ENCODE data around the gene CDC5L. TPM values are rescaled to one million over a fixed set of nuclear protein-coding genes. Genes with fewer than 3 reads are reported as not detected.
A peak's percentile ranks its signal among the peaks of the same experiment; 100 is the strongest.

The CDC5L gene
- total RNA-seq, 1 experiment from 2014 or later: 24.6 TPM

DNA sequence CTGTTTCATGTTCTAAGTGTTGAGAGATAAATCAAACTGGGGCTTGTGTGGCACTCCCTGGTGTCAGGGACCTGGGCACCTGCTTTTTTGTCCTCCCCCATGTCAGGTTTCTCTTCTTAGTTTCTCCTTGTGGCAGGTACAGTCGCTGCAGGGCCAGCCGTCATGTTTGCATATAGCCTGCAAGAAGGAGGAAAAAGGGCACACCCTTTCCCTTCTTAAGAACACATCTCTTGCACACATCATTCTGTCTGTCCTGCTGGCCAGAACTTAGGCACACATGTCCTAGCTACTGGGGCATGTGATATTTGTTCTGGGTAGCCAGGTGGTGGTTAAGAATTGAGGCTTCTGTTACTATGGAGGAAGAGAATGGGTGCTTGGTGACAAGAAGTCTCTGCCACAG lies 27.9 kb downstream of the CDC5L start:
- peaks cover 2 to 20% of the 10 kb centered on the region in 2 experiments; a peak in 2 of 4 replicates for H3K4me1 ChIP-seq (ENCODE audit: control insufficient read depth in 1 of 2, insufficient read depth in 2 of 2, low read length in 2 of 2)
- H3K9ac ChIP-seq (ENCODE audit: low read length): no peak overlapping the region
- no peaks in the 10 kb centered on the region for H3K9me2 ChIP-seq (ENCODE audit: insufficient read depth)
- TF ChIP-seq, protein P1, sequence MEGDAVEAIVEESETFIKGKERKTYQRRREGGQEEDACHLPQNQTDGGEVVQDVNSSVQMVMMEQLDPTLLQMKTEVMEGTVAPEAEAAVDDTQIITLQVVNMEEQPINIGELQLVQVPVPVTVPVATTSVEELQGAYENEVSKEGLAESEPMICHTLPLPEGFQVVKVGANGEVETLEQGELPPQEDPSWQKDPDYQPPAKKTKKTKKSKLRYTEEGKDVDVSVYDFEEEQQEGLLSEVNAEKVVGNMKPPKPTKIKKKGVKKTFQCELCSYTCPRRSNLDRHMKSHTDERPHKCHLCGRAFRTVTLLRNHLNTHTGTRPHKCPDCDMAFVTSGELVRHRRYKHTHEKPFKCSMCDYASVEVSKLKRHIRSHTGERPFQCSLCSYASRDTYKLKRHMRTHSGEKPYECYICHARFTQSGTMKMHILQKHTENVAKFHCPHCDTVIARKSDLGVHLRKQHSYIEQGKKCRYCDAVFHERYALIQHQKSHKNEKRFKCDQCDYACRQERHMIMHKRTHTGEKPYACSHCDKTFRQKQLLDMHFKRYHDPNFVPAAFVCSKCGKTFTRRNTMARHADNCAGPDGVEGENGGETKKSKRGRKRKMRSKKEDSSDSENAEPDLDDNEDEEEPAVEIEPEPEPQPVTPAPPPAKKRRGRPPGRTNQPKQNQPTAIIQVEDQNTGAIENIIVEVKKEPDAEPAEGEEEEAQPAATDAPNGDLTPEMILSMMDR (IDR thresholded peaks at IDR 0.05 in 2 of 3, conservative IDR thresholded peaks at IDR 0.05 in 1 of 3; ENCODE audit: borderline replicate concordance in 1 of 3, insufficient read depth in 1 of 3, low read depth in 2 of 3, low read length in 2 of 3): peak in 2 of 3 experiments; percentile 7 to 18; a peak in 1 of 6 replicates
- TF ChIP-seq SIN3A (IDR thresholded peaks at IDR 0.05; ENCODE audit: low read depth) (no peak), ZNF274 (IDR thresholded peaks at IDR 0.05; ENCODE audit: low read depth, low read length) (no peak), SRF (IDR thresholded peaks at IDR 0.05; ENCODE audit: low read depth) (no peak)
- TF ChIP-seq, protein P2, sequence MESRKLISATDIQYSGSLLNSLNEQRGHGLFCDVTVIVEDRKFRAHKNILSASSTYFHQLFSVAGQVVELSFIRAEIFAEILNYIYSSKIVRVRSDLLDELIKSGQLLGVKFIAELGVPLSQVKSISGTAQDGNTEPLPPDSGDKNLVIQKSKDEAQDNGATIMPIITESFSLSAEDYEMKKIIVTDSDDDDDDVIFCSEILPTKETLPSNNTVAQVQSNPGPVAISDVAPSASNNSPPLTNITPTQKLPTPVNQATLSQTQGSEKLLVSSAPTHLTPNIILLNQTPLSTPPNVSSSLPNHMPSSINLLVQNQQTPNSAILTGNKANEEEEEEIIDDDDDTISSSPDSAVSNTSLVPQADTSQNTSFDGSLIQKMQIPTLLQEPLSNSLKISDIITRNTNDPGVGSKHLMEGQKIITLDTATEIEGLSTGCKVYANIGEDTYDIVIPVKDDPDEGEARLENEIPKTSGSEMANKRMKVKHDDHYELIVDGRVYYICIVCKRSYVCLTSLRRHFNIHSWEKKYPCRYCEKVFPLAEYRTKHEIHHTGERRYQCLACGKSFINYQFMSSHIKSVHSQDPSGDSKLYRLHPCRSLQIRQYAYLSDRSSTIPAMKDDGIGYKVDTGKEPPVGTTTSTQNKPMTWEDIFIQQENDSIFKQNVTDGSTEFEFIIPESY (IDR thresholded peaks at IDR 0.05; ENCODE audit: extremely low read depth, insufficient replicate concordance, low read length): no peak
- H4K20me1 ChIP-seq (ENCODE audit: insufficient read depth): peaks cover 6% of the 10 kb centered on the region; the same call in 1 of the 2 replicates
- no peak overlapping the region; the same call in 1 of the 2 replicates for H3K4me2 ChIP-seq (ENCODE audit: low read length)
- H2AFZ ChIP-seq (ENCODE audit: low read depth, low read length, poor library complexity, severe bottlenecking): no peak overlapping the region
- no TSS peak for BruUV-seq (replicated peaks)
- CTCF ChIA-PET: no interaction called here
- H3K9me3 ChIP-seq (ENCODE audit: control insufficient read depth in 1 of 2, insufficient read depth in 1 of 2, low read depth in 1 of 2, low read length in 2 of 2): no peaks in the 10 kb centered on the region
- ATAC-seq (peak; percentile 64; the same call in 1 of the 2 replicates), DNase-seq (ENCODE audit: low read depth, low spot score) (no peak)
- H3K79me2 ChIP-seq (ENCODE audit: insufficient read depth, low read length): peaks cover 71% of the 10 kb centered on the region
- H3K27me3 ChIP-seq (ENCODE audit: insufficient read depth, low read length): no peaks in the 10 kb centered on the region
- intact Hi-C loops (cut with micrococcal nuclease): no loop called here
- no peak overlapping the region for H3K4me3 ChIP-seq (replicated peaks in 1 of 2; ENCODE audit: low read depth in 1 of 2, low read length in 2 of 2)
- H3K27ac ChIP-seq (ENCODE audit: low read depth, low read length): no peak overlapping the region
- peaks cover 8 to 24% of the 10 kb centered on the region in 2 experiments; a peak in 3 of 4 replicates for H3K36me3 ChIP-seq (ENCODE audit: control insufficient read depth in 1 of 2, insufficient read depth in 2 of 2, low read length in 2 of 2)
- RAD21 ChIA-PET (ENCODE audit: low non-redundant PET in 1 of 2, low total read pairs in 2 of 2, uncharacterized antibody in 2 of 2, unreplicated experiment in 2 of 2): no interaction called here
- POLR2A ChIA-PET: no interaction called here
